SH-SY5Y (cell line): ENCODE measurements around the gene FOLH1.

Experiments
- GATA2 ChIP-seq: IDR thresholded peaks from 2 replicates; pipeline ENCODE4 v1.6.1; 2011; ENCODE audit warnings: mild to moderate bottlenecking, low read depth, low read length
- GATA3 ChIP-seq: IDR thresholded peaks from 2 replicates; pipeline ENCODE4 v1.6.1; 2011; ENCODE audit warnings: low read depth, mild to moderate bottlenecking, low read length, moderate library complexity

FOLH1 gene

DNA sequence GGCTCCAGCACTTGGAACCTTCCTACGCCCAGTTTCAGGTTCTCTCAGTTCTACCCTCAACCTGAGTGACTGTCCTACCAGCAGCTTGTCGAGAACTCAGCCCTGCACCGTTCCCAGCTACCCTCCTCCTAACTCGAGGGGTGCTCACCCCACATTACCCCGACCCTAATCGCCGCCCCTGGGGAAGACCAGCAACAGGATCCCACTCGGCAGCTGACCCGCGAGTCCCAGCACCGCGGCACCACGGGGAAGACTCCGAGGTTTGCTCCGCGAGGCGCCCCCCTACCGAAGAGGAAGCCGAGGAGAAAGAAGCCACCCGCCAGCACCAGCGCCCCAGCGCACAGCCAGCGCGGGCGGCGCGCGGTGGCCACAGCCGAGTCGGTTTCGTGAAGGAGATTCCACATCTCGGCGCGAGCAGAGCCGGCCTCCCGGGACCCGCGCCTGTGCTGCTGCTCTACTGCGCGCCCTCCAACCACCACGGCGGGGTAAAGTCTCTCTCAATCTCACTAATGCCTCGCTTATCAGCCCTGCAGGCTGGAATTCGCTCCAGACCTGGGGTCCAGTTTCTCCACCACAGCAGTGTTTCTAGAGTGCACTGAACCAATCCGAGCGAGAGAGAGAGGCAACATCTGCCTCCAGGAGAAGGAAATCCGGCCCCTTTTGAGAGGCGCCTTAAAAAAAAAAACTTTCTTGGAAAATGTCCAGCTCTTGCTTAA, at the start of gene FOLH1:
TSS of gene FOLH1 (minus strand) at position 597 of the 716 bp plus-strand sequence. CDS start at position 404, 193 bp downstream.
- TF ChIP-seq GATA2: no peak
- TF ChIP-seq GATA3: no peak

DNA sequence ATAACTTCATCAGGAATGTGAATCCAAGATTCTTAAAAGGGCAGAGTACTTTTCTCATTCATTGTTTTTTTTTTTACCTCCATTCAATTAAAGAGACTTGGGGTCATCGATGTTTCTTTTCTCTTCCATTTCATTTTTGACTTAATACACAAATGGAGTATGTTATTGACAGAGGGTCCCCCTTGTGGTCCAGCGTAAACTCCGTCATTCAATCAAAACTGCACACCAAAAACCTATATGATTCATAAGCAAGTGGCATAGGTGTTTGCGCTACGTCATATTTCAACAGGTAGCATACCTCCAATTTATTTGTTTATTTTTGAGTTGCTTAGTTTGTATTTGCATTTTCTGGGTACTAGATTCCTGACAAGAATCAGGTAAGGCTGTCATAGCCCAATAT, 12.7 kb upstream of the FOLH1 start:
- TF ChIP-seq GATA2 (no peak), GATA3 (no peak)

GRCh38 chr11:49213026-49213560, 4.7 kb upstream of the FOLH1 start:
- no peak for TF ChIP-seq GATA3
- no peak for TF ChIP-seq GATA2

- TF ChIP-seq GATA3 (no peak), GATA2 (no peak)
These were observed 6.0 kb downstream of the FOLH1 start for GRCh38 chr11:49202287-49202976.

DNA sequence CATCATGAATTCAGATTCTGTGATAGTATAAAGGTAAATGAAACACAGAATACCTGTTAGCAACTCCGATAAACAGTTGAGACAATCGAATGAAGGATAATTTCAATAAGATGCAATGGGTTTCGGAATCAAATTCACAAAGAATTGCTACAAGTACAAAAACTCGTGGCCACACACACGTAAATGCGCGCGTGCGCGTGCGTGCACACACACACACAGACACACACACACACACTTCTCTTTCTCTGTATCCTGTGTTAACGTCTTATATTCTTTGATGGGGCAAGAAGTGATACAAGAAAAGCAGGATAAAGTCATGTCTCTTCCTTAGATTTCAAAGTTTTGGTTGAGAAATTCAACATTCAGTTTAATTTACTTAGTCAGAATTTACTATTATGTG, 57.2 kb downstream of the FOLH1 start:
- TF ChIP-seq GATA3 (no peak), GATA2 (no peak)
